HG03060 (cell line): ENCODE measurements around the gene DLG2.

Source experiments
- ATAC-seq: cut with Tn5 transposase; IDR thresholded peaks from one replicate; pipeline ENCODE4 v1.9.1; 2021; ENCODE audit warnings: low read depth, moderate number of reproducible peaks; ENCODE audit not compliant: unreplicated experiment

Gene DLG2

GRCh38 chr11:83661491-83662350 is 1965.4 kb downstream of the DLG2 start:
- ATAC-seq: no peak

GRCh38 chr11:83659466-83659865 is 1967.7 kb downstream of the DLG2 start:
- ATAC-seq: no peak

- no peak for ATAC-seq
Measured at GRCh38 chr11:83656796-83657330, 1970.3 kb downstream of the DLG2 start.

GRCh38 chr11:83655976-83656375 is 1971.2 kb downstream of the DLG2 start:
- no peak for ATAC-seq

GRCh38 chr11:83649528-83649855 is 1977.7 kb downstream of the DLG2 start:
- ATAC-seq: no peak

- ATAC-seq: no peak
Measured at GRCh38 chr11:83648610-83649527, 1978.3 kb downstream of the DLG2 start.

- ATAC-seq: no peak
Measured at GRCh38 chr11:83645561-83645960, 1981.6 kb downstream of the DLG2 start.

- ATAC-seq: no peak
Measured at GRCh38 chr11:83643115-83643514, 1984.0 kb downstream of the DLG2 start.

- no peak for ATAC-seq
Measured at GRCh38 chr11:83642500-83642899, 1984.6 kb downstream of the DLG2 start.

GRCh38 chr11:83641511-83641910 is 1985.6 kb downstream of the DLG2 start:
- no peak for ATAC-seq

GRCh38 chr11:83639995-83640758 is 1987.0 kb downstream of the DLG2 start:
- no peak for ATAC-seq

GRCh38 chr11:83635166-83635565 is 1992.0 kb downstream of the DLG2 start:
- no peak for ATAC-seq

GRCh38 chr11:83630211-83630610 is 1996.9 kb downstream of the DLG2 start:
- ATAC-seq: no peak

GRCh38 chr11:83629775-83630174 is 1997.4 kb downstream of the DLG2 start:
- ATAC-seq: no peak

GRCh38 chr11:83628622-83629355 is 1998.4 kb downstream of the DLG2 start:
- no peak for ATAC-seq

GRCh38 chr11:83625336-83625735 is 2001.8 kb downstream of the DLG2 start:
- no peak for ATAC-seq

GRCh38 chr11:83617671-83618070 is 2009.5 kb downstream of the DLG2 start:
- no peak for ATAC-seq

GRCh38 chr11:83613767-83614121 is 2013.4 kb downstream of the DLG2 start:
- no peak for ATAC-seq

- peak; percentile 94 for ATAC-seq
Measured at GRCh38 chr11:83612891-83613766, 2014.0 kb downstream of the DLG2 start.
